Ascending aorta (tissue), 2 donors: ENCODE measurements around the gene CELA1. TPM values are rescaled to one million over a fixed set of nuclear protein-coding genes. Genes with fewer than 3 reads are reported as not detected.

Experiments used
- DNase-seq, 2 donors: peaks; one replicate each; pipeline ENCODE4 v3.0.0-alpha.2; 2019; ENCODE audit warnings: low spot score in 2 of 2
- H3K27ac ChIP-seq, 2 donors: fragments of 200-600 bp; sonication (generic); one replicate each; pipeline ENCODE4 v1.5.1; 2016 to 2017; ENCODE audit warnings: mild to moderate bottlenecking in 1 of 2
- H3K27me3 ChIP-seq: fragments of 200-600 bp; sonication (generic); one replicate; pipeline ENCODE4 v1.5.1; 2017
- H3K36me3 ChIP-seq, 2 donors: fragments of 200-600 bp; sonication (generic); one replicate each; pipeline ENCODE4 v1.5.1; 2016
- H3K4me1 ChIP-seq, 2 donors: fragments of 200-600 bp; sonication (generic); one replicate each; pipeline ENCODE4 v1.5.1; 2016 to 2017; ENCODE audit warnings: mild to moderate bottlenecking in 1 of 2
- H3K4me3 ChIP-seq, 2 donors: fragments of 200-600 bp; sonication (generic); one replicate each; pipeline ENCODE4 v1.5.1; 2016 to 2017; ENCODE audit warnings: mild to moderate bottlenecking in 1 of 2
- H3K9me3 ChIP-seq, 2 donors: fragments of 200-600 bp; sonication (generic); one replicate each; pipeline ENCODE4 v1.5.1; 2016
- CTCF ChIP-seq, 3 experiments: fragments of 200-600 bp in 2 of 3; fragments of 450-650 bp in 1 of 3; sonication (generic) in 2 of 3; IDR thresholded peaks; one replicate each; pipeline ENCODE4 v1.5.1; 2016 to 2019; ENCODE audit warnings: antibody characterized with exemption in 3 of 3, mild to moderate bottlenecking in 1 of 3, moderate library complexity in 1 of 3
- intact Hi-C: fragments of 100-400 bp; cut with DNase I; formaldehyde crosslinking; loops from one replicate; pipeline ENCODE4 v1.15.1; 2023
- total RNA-seq: library from RNA; depleted of rRNA; stranded (reverse); fragments of >200 nt; gene quantifications from one replicate; pipeline ENCODE4 v1.1.0, GENCODE V29; 2016

CELA1 gene
- total RNA-seq, 1 donor from 2014 or later: not detected

- no peak for TF ChIP-seq CTCF (IDR thresholded peaks at IDR 0.05)
Measured at GRCh38 chr12:51388069-51388799, 41.8 kb upstream of the CELA1 start.

GRCh38 chr12:51386351-51386750, 39.9 kb upstream of the CELA1 start:
- TF ChIP-seq CTCF (IDR thresholded peaks at IDR 0.05): no peak
- Histone ChIP-seq H3K27ac (no peak overlapping the region), H3K9me3 (no peaks in the 10 kb centered on the region), H3K27me3 (no peaks in the 10 kb centered on the region), H3K4me1 (peaks cover 0 to 3% of the 10 kb centered on the region in 2 donors), H3K4me3 (no peak overlapping the region), H3K36me3 (no peaks in the 10 kb centered on the region)
- intact Hi-C loops: no loop called here
- no peak for DNase-seq

More at GRCh38 chr12:51388069-51388799, 41.8 kb upstream of the CELA1 start:
- intact Hi-C loops: no loop called here
- Histone ChIP-seq H3K4me3 (no peak overlapping the region), H3K27ac (no peak overlapping the region), H3K9me3 (no peaks in the 10 kb centered on the region), H3K4me1 (peaks cover 0 to 7% of the 10 kb centered on the region in 2 donors), H3K27me3 (no peaks in the 10 kb centered on the region), H3K36me3 (no peaks in the 10 kb centered on the region)
- DNase-seq: peak in 1 of 2 donors; percentile 69

GRCh38 chr12:51383269-51383905, 36.9 kb upstream of the CELA1 start:
- Histone ChIP-seq H3K9me3 (no peaks in the 10 kb centered on the region), H3K4me1 (no peaks in the 10 kb centered on the region), H3K27me3 (no peaks in the 10 kb centered on the region), H3K36me3 (no peaks in the 10 kb centered on the region), H3K4me3 (no peak overlapping the region), H3K27ac (no peak overlapping the region)
- no peak for TF ChIP-seq CTCF (IDR thresholded peaks at IDR 0.05)
- intact Hi-C loops: no loop called here
- no peak for DNase-seq

- Histone ChIP-seq H3K27me3 (no peaks in the 10 kb centered on the region), H3K27ac (no peak overlapping the region), H3K4me3 (no peak overlapping the region), H3K4me1 (no peaks in the 10 kb centered on the region), H3K9me3 (no peaks in the 10 kb centered on the region), H3K36me3 (no peaks in the 10 kb centered on the region)
- no peak for TF ChIP-seq CTCF (IDR thresholded peaks at IDR 0.05)
- intact Hi-C loops: no loop called here
- no peak for DNase-seq
Measured at GRCh38 chr12:51382173-51382572, 35.7 kb upstream of the CELA1 start.

- no peak overlapping the region for H3K4me3 ChIP-seq
- H3K27ac ChIP-seq: no peak overlapping the region
- no peak for TF ChIP-seq CTCF (IDR thresholded peaks at IDR 0.05)
- H3K9me3 ChIP-seq: no peaks in the 10 kb centered on the region
- DNase-seq: no peak
- intact Hi-C loops: no loop called here
- H3K4me1 ChIP-seq: no peaks in the 10 kb centered on the region
- no peaks in the 10 kb centered on the region for H3K27me3 ChIP-seq
- no peaks in the 10 kb centered on the region for H3K36me3 ChIP-seq
Measured at GRCh38 chr12:51381226-51382079, 35.0 kb upstream of the CELA1 start.
